Hepatocyte (in vitro differentiated cells): ENCODE measurements around the gene PDYN.

Source experiments
- EZH2phosphoT487 ChIP-seq: fragments of 200-600 bp; sonication (generic); IDR thresholded peaks from one replicate; pipeline ENCODE4 v1.6.1; 2018; ENCODE audit warnings: antibody characterized with exemption, mild to moderate bottlenecking, low read depth, moderate library complexity; ENCODE audit not compliant: unreplicated experiment, severe bottlenecking
- TF ChIP-seq, protein P1 (sequence below): fragments of 200-600 bp; sonication (generic); IDR thresholded peaks from 2 replicates; pipeline ENCODE4 v1.5.1; 2016; ENCODE audit warnings: antibody characterized with exemption, mild to moderate bottlenecking; ENCODE audit not compliant: poor library complexity

DNA sequence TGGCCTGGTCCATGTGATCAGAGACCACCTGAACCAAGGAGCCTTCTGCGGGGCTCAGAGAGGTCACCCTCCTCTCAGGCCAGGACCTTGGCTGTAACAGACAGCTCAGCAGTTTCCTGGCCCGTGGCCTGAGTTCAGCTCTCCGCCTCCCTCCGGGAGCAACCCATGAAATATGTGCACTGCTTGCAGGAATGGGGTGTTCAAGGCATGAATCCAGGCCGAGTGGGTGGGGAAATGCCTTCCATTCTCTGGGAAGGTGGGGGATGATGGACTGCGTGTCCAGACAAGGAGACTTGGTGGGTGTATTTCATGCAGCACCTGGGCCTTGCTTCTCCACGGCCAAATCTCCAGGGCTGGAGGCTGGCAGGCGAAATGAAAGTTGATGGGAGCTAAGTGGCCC is 52.6 kb downstream of the PDYN start:
- TF ChIP-seq, protein P1, sequence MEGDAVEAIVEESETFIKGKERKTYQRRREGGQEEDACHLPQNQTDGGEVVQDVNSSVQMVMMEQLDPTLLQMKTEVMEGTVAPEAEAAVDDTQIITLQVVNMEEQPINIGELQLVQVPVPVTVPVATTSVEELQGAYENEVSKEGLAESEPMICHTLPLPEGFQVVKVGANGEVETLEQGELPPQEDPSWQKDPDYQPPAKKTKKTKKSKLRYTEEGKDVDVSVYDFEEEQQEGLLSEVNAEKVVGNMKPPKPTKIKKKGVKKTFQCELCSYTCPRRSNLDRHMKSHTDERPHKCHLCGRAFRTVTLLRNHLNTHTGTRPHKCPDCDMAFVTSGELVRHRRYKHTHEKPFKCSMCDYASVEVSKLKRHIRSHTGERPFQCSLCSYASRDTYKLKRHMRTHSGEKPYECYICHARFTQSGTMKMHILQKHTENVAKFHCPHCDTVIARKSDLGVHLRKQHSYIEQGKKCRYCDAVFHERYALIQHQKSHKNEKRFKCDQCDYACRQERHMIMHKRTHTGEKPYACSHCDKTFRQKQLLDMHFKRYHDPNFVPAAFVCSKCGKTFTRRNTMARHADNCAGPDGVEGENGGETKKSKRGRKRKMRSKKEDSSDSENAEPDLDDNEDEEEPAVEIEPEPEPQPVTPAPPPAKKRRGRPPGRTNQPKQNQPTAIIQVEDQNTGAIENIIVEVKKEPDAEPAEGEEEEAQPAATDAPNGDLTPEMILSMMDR = no peak
- no peak for TF ChIP-seq EZH2phosphoT487
